GM19395 (cell line): Measurements from ENCODE around the gene ERG.

ENCODE experiments used
- ATAC-seq: cut with Tn5 transposase; IDR thresholded peaks from one replicate; pipeline ENCODE4 v1.9.1; 2021; ENCODE audit warnings: mild to moderate bottlenecking, moderate library complexity; ENCODE audit not compliant: unreplicated experiment

The ERG gene

GRCh38 chr21:38475519-38475918 lies 22.8 kb downstream of the ERG start:
- no peak for ATAC-seq

- no peak for ATAC-seq
These were observed 23.5 kb downstream of the ERG start for GRCh38 chr21:38474796-38475195.

- ATAC-seq: no peak
These were observed 24.2 kb downstream of the ERG start for GRCh38 chr21:38474124-38474523.

GRCh38 chr21:38472412-38473108 lies 25.7 kb downstream of the ERG start:
- ATAC-seq: no peak

DNA sequence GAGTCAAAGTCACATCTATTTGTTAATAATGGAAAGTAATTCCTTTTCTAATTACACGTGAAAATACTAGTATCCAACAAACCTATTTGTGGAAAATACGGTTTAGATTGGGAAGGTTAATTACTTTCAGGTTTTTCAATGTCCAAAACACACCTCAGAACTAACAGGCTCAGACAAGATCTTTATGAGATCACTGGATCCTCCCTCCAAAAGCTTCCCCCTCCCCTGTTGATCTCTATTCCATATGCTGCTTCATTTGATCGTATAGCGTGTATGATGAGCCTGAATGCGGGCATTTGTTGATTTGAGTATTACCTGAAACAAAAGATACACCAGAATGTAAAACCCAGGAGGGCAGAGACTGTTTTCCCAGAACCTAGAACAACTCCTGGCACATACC lies 26.5 kb downstream of the ERG start:
- ATAC-seq: no peak

DNA sequence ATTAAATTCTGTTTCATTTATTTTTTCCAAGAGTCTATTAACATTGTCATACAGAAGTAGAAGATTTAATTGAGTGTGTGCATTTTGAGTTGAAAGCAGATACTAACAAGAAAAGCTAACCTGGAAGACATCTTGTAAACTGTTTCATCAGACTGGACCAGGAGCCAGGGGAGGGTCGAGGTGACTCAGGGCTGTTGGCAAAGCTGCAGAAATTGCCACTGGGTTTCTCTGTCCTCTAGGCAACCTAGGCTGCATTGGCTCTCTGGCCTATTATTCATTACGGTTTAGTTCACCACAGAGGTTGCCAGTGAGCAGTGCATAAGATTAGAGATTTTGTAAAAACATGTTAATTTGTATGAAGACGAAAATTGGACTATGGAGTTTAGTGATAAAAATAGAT lies 27.5 kb downstream of the ERG start:
- ATAC-seq: no peak

GRCh38 chr21:38469642-38470041 lies 28.6 kb downstream of the ERG start:
- no peak for ATAC-seq

- ATAC-seq: no peak
These were observed 29.3 kb downstream of the ERG start for GRCh38 chr21:38468989-38469388.

DNA sequence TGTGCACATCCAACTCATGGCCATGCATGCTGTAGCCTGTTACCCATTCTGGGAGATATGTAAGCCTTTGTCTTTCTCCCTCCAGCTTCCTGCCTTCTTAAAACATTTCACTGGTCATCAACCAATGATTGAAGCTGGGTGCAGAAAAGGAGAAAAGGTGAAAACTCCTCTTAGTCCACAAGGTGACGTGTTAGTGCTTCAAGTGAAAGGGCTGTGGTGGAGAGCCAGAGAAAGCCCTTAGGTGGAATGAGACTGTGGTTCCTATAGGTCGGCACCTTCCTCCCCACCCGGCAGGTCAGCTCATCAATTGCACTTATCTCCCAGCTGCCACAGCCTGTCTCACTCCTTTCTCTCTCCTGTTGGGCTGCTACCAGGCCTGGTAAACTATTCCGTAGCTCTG lies 30.4 kb downstream of the ERG start:
- no peak for ATAC-seq

GRCh38 chr21:38467374-38467773 lies 30.9 kb downstream of the ERG start:
- ATAC-seq: no peak

- no peak for ATAC-seq
These were observed 38.0 kb downstream of the ERG start for GRCh38 chr21:38460171-38460742.

- ATAC-seq: no peak
These were observed 38.8 kb downstream of the ERG start for GRCh38 chr21:38459490-38459889.

GRCh38 chr21:38455403-38455802 lies 42.9 kb downstream of the ERG start:
- no peak for ATAC-seq

GRCh38 chr21:38454702-38455101 lies 43.6 kb downstream of the ERG start:
- ATAC-seq: no peak

GRCh38 chr21:38454161-38454560 lies 44.1 kb downstream of the ERG start:
- ATAC-seq: no peak

GRCh38 chr21:38448671-38449385 lies 49.4 kb downstream of the ERG start:
- ATAC-seq: no peak

DNA sequence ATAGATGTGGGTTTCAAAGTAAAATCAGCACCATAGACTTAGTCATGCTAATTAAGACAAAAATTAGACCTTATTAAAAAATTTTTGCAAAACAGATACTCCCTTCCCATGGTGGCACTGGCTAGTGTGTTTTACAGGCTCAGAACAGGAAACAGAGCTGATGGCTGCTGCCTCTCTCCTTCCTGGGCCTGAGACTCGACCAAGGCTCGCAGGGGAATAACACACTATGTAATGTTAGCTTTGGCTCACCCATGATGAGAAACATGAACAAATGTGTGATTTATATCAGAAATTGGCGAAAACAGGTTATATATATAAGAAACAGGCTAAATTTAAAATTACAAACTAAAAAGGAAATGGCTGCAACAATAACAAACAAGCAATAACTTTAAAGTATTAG lies 50.7 kb downstream of the ERG start:
- ATAC-seq: no peak

DNA sequence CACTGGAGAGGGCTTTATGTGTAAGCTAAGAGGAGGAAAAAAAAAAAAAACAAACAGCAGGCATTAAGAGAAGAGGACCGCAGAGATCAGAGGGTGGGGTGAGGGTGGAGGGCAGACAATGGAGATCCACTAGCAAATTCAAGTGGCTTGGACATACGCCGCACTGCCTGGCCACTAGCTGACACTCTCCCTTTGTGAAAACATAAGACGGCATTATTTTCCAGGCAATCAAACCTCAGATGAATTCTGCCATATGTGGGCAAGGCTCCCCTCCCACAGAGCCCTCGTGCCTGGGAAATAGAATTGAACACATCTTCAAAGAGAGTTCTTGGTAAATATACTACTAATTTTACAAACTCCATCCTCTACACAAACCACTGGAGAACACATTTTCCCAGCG lies 53.6 kb downstream of the ERG start:
- no peak for ATAC-seq

- no peak for ATAC-seq
These were observed 55.2 kb downstream of the ERG start for GRCh38 chr21:38443110-38443509.

DNA sequence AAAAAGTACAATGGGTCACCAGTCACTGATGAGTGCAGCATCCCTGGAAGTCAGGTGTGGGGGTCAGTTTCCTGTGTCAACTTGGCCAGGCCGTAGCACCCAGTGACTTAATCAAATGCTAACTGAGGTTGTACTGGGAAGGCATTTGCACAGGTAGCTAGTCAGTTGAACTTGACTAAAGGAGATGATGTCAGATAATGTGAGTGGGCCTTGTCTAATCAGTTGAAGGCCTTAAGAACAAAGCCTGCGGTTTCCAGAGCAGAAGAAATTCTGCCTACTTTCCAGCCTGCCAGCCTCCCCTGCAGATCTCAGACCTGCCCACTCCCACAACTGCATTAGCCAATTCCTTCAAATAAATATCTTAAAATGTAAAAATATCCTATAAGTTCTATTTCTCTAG lies 57.1 kb downstream of the ERG start:
- ATAC-seq: no peak

DNA sequence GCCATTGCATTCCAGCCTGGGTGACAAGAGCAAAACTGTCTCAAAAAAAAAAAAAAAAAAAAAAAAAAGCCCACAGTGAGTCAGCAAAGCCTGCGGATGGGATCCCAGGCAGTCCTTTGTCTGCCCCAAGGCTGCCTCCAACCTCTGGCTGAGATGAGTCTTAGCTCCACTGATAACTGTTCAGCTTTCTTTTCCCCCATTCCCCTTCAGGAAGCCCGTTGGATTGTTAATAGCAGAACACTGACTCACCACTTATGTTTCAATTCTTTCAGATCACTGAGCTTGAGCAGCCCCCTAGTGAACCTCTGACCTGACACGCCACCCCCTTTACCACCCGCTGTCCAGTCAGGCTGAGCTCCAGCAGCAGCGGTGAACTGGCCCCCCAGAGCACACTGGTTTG lies 57.5 kb downstream of the ERG start:
- no peak for ATAC-seq

GRCh38 chr21:38439957-38440356 lies 58.3 kb downstream of the ERG start:
- ATAC-seq: no peak
